Stimulated activated CD4-positive, alpha-beta T cell treated with anti-CD3 and anti-CD28 coated beads, Interleukin-15, amount 100 ng/mL, for 24 hours (primary cell): ENCODE results near the gene NPEPPS.

Source experiments
- DNase-seq: peaks from one replicate; pipeline ENCODE4 v3.0.0-alpha.2; 2020

NPEPPS gene

GRCh38 chr17:47669081-47669480, 138.2 kb downstream of the NPEPPS start:
- no peak for DNase-seq

- DNase-seq = no peak
Measured at GRCh38 chr17:47670064-47670463, 139.2 kb downstream of the NPEPPS start.
